ENCODE data around the gene POLR2E. TPM values are rescaled to one million over a fixed set of nuclear protein-coding genes. Genes with fewer than 3 reads are reported as not detected.

POLR2E gene
- total RNA-seq, 1 donor from 2014 or later, result 143 TPM

GRCh38 chr19:1082165-1082927 is 12.8 kb downstream of the POLR2E start:
- ATAC-seq, result peak; percentile 75
- DNase-seq (ENCODE audit: low spot score), result peak; percentile 84

DNA sequence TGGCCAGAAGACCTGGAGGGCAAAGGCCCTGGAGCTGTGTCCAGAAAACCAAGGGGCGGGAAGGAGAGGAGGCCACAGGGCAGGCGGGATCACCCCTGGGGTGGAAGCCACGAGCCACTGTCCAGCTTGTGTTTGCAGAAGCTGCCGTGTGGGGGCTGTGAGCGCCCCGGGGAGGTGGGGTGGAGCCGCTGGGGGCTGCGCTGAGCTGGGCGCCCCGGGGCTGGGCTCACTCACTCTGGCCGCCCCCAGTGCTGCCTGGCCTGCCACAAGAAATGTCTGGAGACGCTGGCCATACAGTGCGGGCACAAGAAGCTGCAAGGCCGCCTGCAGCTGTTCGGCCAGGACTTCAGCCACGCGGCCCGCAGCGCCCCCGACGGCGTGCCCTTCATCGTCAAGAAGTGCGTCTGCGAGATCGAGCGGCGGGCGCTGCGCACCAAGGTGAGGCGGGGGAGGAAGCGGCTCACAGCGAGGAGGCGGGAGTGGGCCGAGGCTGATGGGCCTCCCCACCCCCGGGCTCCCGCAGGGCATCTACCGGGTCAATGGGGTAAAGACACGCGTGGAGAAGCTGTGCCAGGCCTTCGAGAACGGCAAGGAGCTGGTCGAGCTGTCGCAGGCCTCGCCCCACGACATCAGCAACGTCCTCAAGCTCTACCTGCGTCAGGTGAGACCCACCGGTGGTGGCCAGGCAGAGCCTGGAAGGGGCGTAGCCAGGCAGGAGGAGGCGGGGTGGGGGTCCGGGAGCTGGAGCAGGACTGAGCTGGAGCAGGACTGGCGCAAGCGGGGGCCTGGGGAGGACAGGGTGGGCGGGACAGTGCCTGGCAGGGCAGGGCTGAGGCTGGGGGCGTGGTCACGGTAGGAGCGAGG is 13.6 kb downstream of the POLR2E start:
- DNase-seq (ENCODE audit: low spot score) (no peak), ATAC-seq (peak; percentile 33)

DNA sequence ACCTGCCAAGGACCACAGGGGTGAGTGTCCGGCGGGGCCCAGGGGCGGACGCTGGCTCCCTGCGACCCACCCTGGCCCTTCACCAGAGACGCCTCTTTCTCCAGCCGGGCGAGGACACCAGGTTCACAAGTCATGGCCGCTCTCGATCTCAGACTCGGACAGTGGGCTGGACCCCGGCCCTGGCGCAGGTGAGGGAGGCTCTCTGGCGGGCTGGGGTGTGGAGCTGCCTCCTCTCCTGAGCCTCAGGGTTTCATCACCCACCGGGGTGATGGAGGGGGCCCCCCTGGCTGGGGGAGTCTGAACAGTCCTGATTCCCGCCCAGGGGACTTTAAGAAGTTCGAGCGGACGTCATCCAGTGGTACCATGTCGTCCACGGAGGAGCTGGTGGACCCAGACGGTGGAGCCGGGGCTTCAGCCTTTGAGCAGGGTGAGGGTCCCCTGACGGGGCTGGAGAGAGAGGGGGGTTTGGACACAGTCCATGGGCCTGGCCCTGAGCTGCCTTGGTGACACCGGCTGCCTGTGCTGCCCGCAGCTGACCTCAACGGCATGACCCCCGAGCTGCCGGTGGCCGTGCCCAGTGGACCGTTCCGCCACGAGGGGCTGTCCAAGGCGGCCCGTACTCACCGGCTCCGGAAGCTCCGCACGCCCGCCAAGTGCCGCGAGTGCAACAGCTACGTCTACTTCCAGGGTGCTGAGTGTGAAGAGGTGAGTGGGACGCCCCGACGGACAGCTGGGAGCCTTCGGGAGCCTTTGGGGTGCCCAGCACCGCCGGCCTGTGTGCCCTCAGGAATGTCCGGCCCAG is 14.6 kb downstream of the POLR2E start:
- ATAC-seq (no peak), DNase-seq (ENCODE audit: low spot score) (no peak)

GRCh38 chr19:1079566-1080111 is 15.5 kb downstream of the POLR2E start:
- ATAC-seq, result no peak
- DNase-seq (ENCODE audit: low spot score), result no peak

GRCh38 chr19:1076951-1077350 is 18.2 kb downstream of the POLR2E start:
- no peak for DNase-seq (ENCODE audit: low spot score)
- peak; percentile 45 for ATAC-seq

GRCh38 chr19:1076046-1076386 is 19.2 kb downstream of the POLR2E start:
- DNase-seq (ENCODE audit: low spot score) (no peak), ATAC-seq (no peak)

- DNase-seq (ENCODE audit: low spot score) (peak; percentile 76), ATAC-seq (peak; percentile 40)
These were observed 20.5 kb downstream of the POLR2E start for GRCh38 chr19:1074544-1075283.

GRCh38 chr19:1073956-1074517 is 21.1 kb downstream of the POLR2E start:
- DNase-seq (ENCODE audit: low spot score) (no peak), ATAC-seq (no peak)

GRCh38 chr19:1073063-1073955 is 21.9 kb downstream of the POLR2E start:
- DNase-seq (ENCODE audit: low spot score), result no peak
- ATAC-seq, result no peak

DNA sequence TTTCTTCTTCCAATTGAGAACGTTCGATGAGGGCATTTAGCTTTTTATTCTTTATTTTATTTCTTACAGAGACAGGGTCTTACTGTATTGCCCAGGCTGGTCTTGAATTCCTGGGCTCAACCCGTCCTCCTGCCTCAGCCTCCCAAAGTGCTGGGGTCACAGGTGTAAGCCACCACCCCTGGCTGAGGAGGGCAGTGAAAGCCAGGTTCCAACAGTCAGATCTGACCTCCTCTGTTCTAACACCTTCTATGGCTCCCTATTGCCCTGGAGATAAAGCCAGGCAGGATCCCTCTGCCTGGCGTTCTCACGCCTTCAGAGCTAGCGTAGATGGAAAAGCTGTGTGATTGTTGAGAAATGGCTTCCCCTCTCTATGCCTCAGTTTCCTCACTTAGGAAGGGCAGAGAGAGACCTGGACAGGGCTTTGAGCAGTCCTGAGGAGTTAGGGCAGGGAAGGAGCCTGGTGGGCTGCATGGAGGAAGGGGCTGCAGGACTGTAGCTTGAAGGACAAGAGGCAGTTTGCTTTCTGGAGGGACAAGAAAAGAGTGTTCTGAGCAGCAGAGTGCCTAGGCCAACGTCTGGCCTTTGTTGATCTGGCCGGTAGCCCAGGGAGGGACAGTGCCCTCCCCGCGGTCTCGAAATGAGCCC is 22.7 kb downstream of the POLR2E start:
- DNase-seq (ENCODE audit: low spot score) (no peak), ATAC-seq (no peak)

GRCh38 chr19:1070931-1071791 is 24.0 kb downstream of the POLR2E start:
- DNase-seq (ENCODE audit: low spot score) (no peak), ATAC-seq (no peak)

DNA sequence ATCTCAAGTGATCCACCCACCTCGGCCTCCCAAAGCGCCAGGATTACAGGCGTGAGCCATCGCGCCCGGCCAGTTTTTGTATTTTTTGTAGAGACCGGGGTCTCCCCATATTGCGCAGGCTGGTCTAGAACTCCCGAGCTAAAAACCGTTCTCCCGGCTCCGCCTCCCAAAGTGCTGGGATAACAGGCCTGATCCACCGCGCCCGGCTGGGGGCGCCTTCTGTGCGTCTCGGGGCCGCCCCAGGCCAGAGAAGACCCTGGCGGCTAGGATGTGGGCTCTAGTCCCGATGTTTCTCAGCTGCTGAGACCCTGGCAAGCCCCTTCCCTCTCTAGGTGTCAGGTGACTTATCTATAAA is 24.6 kb downstream of the POLR2E start:
- ATAC-seq (no peak), DNase-seq (ENCODE audit: low spot score) (no peak)

GRCh38 chr19:1069009-1069779 is 26.0 kb downstream of the POLR2E start:
- DNase-seq (ENCODE audit: low spot score) (no peak), ATAC-seq (peak; percentile 18)

DNA sequence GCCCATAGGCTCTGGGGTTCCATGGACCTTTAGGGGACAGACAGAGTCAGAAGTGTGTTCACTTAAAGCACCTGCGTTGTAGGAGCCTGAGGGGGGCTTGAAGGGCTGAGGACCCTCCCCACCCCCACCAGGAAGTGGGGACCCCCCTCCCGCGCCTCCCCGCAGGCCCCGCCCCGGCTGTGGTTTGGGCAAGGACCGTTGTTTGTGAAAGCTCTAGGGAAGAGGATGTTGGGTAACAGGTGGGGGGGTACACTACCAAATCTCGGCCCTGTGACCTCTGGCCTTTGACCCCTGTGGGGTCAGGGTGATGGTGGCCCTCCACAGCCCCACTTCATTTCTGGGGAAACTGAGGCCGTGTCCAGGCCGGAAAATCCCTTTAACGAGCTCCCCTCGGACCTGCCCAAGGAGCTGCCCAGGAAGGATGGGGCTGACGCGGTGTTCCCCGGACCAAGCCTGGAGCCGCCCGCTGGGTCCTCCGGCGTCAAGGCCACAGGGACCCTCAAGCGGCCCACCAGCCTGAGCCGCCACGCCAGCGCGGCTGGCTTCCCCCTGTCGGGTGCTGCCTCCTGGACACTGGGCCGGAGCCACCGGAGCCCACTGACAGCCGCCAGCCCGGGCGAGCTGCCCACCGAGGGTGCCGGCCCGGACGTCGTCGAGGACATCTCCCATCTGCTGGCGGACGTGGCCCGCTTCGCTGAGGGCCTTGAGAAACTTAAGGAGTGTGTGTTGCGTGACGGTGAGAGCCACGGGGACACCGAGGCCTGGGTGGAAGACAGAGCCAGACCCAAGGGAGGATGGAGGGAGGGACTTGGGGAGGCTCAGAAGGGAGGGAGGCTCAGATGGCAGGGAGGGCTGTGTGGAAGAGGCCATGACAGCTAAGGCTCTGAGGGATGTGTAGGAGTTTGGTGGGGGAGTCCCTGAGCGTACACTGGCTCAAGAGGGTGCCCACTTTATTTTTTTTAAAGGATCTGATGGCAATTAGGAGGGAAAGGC is 26.9 kb downstream of the POLR2E start:
- no peak for DNase-seq (ENCODE audit: low spot score)

GRCh38 chr19:1067341-1067957 is 27.7 kb downstream of the POLR2E start:
- ATAC-seq (no peak), DNase-seq (ENCODE audit: low spot score) (no peak)

More for the DNA sequence above, 26.9 kb downstream of the POLR2E start:
- ATAC-seq, result no peak

Data from left lobe of liver (tissue), 2 donors.